Measurements from ENCODE around the gene METTL14. TPM values are rescaled to one million over a fixed set of nuclear protein-coding genes. Genes with fewer than 3 reads are reported as not detected.

Gene METTL14
- total RNA-seq, 1 donor from 2014 or later = 62.7 TPM

GRCh38 chr4:118758293-118758692 lies 73.1 kb downstream of the METTL14 start:
- ChIA-PET CTCF (no interaction called here), POLR2A (no interaction called here)
- Mint-ChIP-seq H3K27ac (no peak overlapping the region), H3K4me1 (peaks cover 23% of the 10 kb centered on the region), H3K9me3 (no peaks in the 10 kb centered on the region), H3K4me3 (no peak overlapping the region), H3K36me3 (ENCODE audit: low read depth) (peaks cover 11% of the 10 kb centered on the region), H3K27me3 (no peaks in the 10 kb centered on the region)
- ATAC-seq (ENCODE audit: low read depth) = no peak
- TF ChIP-seq CTCF (IDR thresholded peaks at IDR 0.05) = no peak
- intact Hi-C loops (cut with micrococcal nuclease) = no loop called here
- DNase-seq = no peak

GRCh38 chr4:118759481-118759880 lies 74.3 kb downstream of the METTL14 start:
- H3K4me3 Mint-ChIP-seq = no peak overlapping the region
- H3K4me1 Mint-ChIP-seq = peaks cover 23% of the 10 kb centered on the region
- H3K27ac Mint-ChIP-seq = no peak overlapping the region
- no peak for TF ChIP-seq CTCF (IDR thresholded peaks at IDR 0.05)
- H3K27me3 Mint-ChIP-seq = no peaks in the 10 kb centered on the region
- ChIA-PET POLR2A (no interaction called here), CTCF (interaction anchor here (0.7 kb wide), 1 partner anchor 13 kb away, joined by 3 read pairs; no protein-coding TSS in a partner anchor)
- peaks cover 22% of the 10 kb centered on the region for H3K36me3 Mint-ChIP-seq (ENCODE audit: low read depth)
- DNase-seq (no peak), ATAC-seq (ENCODE audit: low read depth) (no peak)
- intact Hi-C loops (cut with micrococcal nuclease) = no loop called here
- no peaks in the 10 kb centered on the region for H3K9me3 Mint-ChIP-seq

- TF ChIP-seq CTCF (IDR thresholded peaks at IDR 0.05) = no peak
- intact Hi-C loops (cut with micrococcal nuclease) = loop anchor here (1.0 to 10.0 kb wide), 7 partner anchors 19 to 485 kb away; partner anchors contain the start of genes METTL14 and USP53
- Mint-ChIP-seq H3K9me3 (no peaks in the 10 kb centered on the region), H3K36me3 (ENCODE audit: low read depth) (peaks cover 25% of the 10 kb centered on the region), H3K4me3 (peak overlapping the region; percentile 17), H3K27me3 (no peaks in the 10 kb centered on the region), H3K4me1 (peaks cover 23% of the 10 kb centered on the region), H3K27ac (peak overlapping the region; percentile 38)
- peak; percentile 23 for ATAC-seq (ENCODE audit: low read depth)
- DNase-seq = no peak
- CTCF ChIA-PET = interaction anchor here (0.7 kb wide), 1 partner anchor 13 kb away, joined by 3 read pairs; no protein-coding TSS in a partner anchor
- POLR2A ChIA-PET = no interaction called here
Observed at GRCh38 chr4:118760092-118760491, 74.9 kb downstream of the METTL14 start.

GRCh38 chr4:118760493-118760892 lies 75.3 kb downstream of the METTL14 start:
- DNase-seq = no peak
- POLR2A ChIA-PET = no interaction called here
- H3K27ac Mint-ChIP-seq = peak overlapping the region; percentile 38
- H3K4me1 Mint-ChIP-seq = peaks cover 23% of the 10 kb centered on the region
- H3K9me3 Mint-ChIP-seq = no peaks in the 10 kb centered on the region
- peak overlapping the region; percentile 17 for H3K4me3 Mint-ChIP-seq
- CTCF ChIA-PET = no interaction called here
- H3K36me3 Mint-ChIP-seq (ENCODE audit: low read depth) = peaks cover 25% of the 10 kb centered on the region
- TF ChIP-seq CTCF (IDR thresholded peaks at IDR 0.05) = no peak
- intact Hi-C loops (cut with micrococcal nuclease) = loop anchor here (1.0 to 10.0 kb wide), 7 partner anchors 19 to 486 kb away; partner anchors contain the start of genes METTL14 and USP53
- H3K27me3 Mint-ChIP-seq = no peaks in the 10 kb centered on the region
- ATAC-seq (ENCODE audit: low read depth) = peak; percentile 95

GRCh38 chr4:118761397-118762016 lies 76.3 kb downstream of the METTL14 start:
- CTCF ChIA-PET = no interaction called here

More at GRCh38 chr4:118761397-118762016, 76.3 kb downstream of the METTL14 start:
- no peak overlapping the region for H3K4me3 Mint-ChIP-seq
- H3K4me1 Mint-ChIP-seq = peaks cover 23% of the 10 kb centered on the region
- no peak for TF ChIP-seq CTCF (IDR thresholded peaks at IDR 0.05)
- DNase-seq = no peak
- intact Hi-C loops (cut with micrococcal nuclease) = loop anchor here (2.0 to 10.0 kb wide), 4 partner anchors 77 to 487 kb away; partner anchors contain the start of genes METTL14 and USP53
- H3K9me3 Mint-ChIP-seq = no peaks in the 10 kb centered on the region
- no peak for ATAC-seq (ENCODE audit: low read depth)
- POLR2A ChIA-PET = interaction anchor here (0.7 kb wide), 1 partner anchor 26 kb away, joined by 3 read pairs; no protein-coding TSS in a partner anchor
- no peak overlapping the region for H3K27ac Mint-ChIP-seq
- no peaks in the 10 kb centered on the region for H3K27me3 Mint-ChIP-seq
- peaks cover 30% of the 10 kb centered on the region for H3K36me3 Mint-ChIP-seq (ENCODE audit: low read depth)
